GM21423 (cell line): ENCODE data around the gene HEG1.
"Not testable (repeated sequence)": the region's sequence is repeated elsewhere in the genome, so short reads cannot be mapped to it uniquely, and the experiment has no call there.

ENCODE experiments used
- ATAC-seq: cut with Tn5 transposase; IDR thresholded peaks from one replicate; pipeline ENCODE4 v1.9.1; 2021; ENCODE audit warnings: mild to moderate bottlenecking, moderate library complexity; ENCODE audit not compliant: unreplicated experiment

Gene HEG1

GRCh38 chr3:125055913-125056745 lies at the start of gene HEG1:
TSS of gene HEG1 (minus strand) at chr3:125055997. CDS start at chr3:125055890, 107 bp downstream.
- peak; percentile 56 for ATAC-seq

GRCh38 chr3:125105116-125105515 lies 49.3 kb upstream of the HEG1 start:
- no peak for ATAC-seq

- ATAC-seq, result no peak
Observed at GRCh38 chr3:125104639-125105038, 48.8 kb upstream of the HEG1 start.

- no peak for ATAC-seq
Observed at GRCh38 chr3:125103406-125103805, 47.6 kb upstream of the HEG1 start.

- ATAC-seq, result no peak
Observed at GRCh38 chr3:125102470-125102869, 46.7 kb upstream of the HEG1 start.

GRCh38 chr3:125098611-125099291 lies 43.0 kb upstream of the HEG1 start:
- ATAC-seq, result no peak

GRCh38 chr3:125090649-125091048 lies 34.9 kb upstream of the HEG1 start:
- ATAC-seq, result no peak

GRCh38 chr3:125087768-125088391 lies 32.1 kb upstream of the HEG1 start:
- ATAC-seq, result no peak

- ATAC-seq, result no peak
Observed at GRCh38 chr3:125085166-125085565, 29.4 kb upstream of the HEG1 start.

GRCh38 chr3:125083776-125084175 lies 28.0 kb upstream of the HEG1 start:
- no peak for ATAC-seq

- not testable (repeated sequence) for ATAC-seq
Observed at GRCh38 chr3:125082339-125082738, 26.5 kb upstream of the HEG1 start.

- no peak for ATAC-seq
Observed at GRCh38 chr3:125080077-125080476, 24.3 kb upstream of the HEG1 start.

GRCh38 chr3:125079675-125080045 lies 23.9 kb upstream of the HEG1 start:
- ATAC-seq, result no peak

GRCh38 chr3:125078951-125079674 lies 23.3 kb upstream of the HEG1 start:
- no peak for ATAC-seq

GRCh38 chr3:125077864-125078263 lies 22.1 kb upstream of the HEG1 start:
- ATAC-seq, result no peak

GRCh38 chr3:125076464-125076863 lies 20.7 kb upstream of the HEG1 start:
- ATAC-seq, result no peak

GRCh38 chr3:125075738-125076137 lies 19.9 kb upstream of the HEG1 start:
- ATAC-seq, result no peak

GRCh38 chr3:125073390-125073905 lies 17.7 kb upstream of the HEG1 start:
- ATAC-seq, result no peak

GRCh38 chr3:125072749-125073389 lies 17.1 kb upstream of the HEG1 start:
- no peak for ATAC-seq

- no peak for ATAC-seq
Observed at GRCh38 chr3:125072301-125072700, 16.5 kb upstream of the HEG1 start.
